Stimulated activated CD4-positive, alpha-beta T cell treated with anti-CD3 and anti-CD28 coated beads, TNF-alpha, amount 100 ng/mL, for 48 hours (primary cell): Measurements from ENCODE around the gene DLGAP1.
A peak's percentile ranks its signal among the peaks of the same experiment; 100 is the strongest.

ENCODE experiments used
- DNase-seq, 3 donors: peaks; one replicate each; pipeline ENCODE4 v3.0.0-alpha.2; 2020; ENCODE audit warnings: low read depth in 3 of 3

Gene DLGAP1

GRCh38 chr18:3995476-3996102 is 459.5 kb downstream of the DLGAP1 start:
- peak in 2 of 3 donors; percentile 29 to 48 for DNase-seq

DNA sequence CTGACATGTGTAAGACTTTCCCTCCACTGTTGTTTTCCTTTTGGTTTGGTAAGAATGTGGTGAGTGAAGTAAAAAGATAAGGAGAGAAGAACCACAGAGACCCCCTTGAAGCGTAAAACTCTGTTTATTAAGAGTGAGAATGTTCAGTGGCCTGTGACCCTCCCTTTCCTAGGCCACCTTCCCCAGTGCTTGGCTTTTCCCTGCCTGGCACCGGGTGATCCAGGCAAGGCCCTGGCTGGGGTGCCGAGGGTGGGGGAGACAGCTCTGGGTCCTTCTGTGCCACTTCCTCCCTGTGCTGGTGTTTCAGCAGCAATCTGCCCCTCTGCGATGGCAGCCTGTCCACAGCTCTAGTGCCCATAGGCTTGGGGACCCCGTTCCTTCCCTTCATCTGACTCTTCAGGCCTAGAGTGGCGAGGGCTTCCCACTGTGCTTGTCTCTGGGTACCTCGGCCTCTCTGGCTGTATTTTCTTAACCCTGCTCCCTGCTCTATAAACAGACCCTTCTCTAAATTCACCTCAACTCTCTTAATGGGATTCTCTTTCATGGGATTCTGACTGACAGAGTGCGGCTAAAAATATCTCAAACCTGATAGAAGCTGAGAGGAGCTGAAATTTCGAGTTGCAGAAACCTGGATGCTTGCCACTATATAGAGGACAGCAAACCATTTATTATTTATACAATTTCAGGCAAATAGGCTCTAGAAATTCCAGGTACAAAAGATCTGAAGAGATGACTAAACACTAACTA is 461.0 kb downstream of the DLGAP1 start:
- no peak for DNase-seq

GRCh38 chr18:3985664-3986063 is 469.4 kb downstream of the DLGAP1 start:
- DNase-seq = no peak

- DNase-seq = no peak
Observed at GRCh38 chr18:3985020-3985419, 470.1 kb downstream of the DLGAP1 start.

- DNase-seq = no peak
Observed at GRCh38 chr18:3984163-3984757, 470.8 kb downstream of the DLGAP1 start.

- no peak for DNase-seq
Observed at GRCh38 chr18:3983351-3983969, 471.6 kb downstream of the DLGAP1 start.

GRCh38 chr18:3982541-3982940 is 472.6 kb downstream of the DLGAP1 start:
- no peak for DNase-seq

- no peak for DNase-seq
Observed at GRCh38 chr18:3979024-3979423, 476.1 kb downstream of the DLGAP1 start.

DNA sequence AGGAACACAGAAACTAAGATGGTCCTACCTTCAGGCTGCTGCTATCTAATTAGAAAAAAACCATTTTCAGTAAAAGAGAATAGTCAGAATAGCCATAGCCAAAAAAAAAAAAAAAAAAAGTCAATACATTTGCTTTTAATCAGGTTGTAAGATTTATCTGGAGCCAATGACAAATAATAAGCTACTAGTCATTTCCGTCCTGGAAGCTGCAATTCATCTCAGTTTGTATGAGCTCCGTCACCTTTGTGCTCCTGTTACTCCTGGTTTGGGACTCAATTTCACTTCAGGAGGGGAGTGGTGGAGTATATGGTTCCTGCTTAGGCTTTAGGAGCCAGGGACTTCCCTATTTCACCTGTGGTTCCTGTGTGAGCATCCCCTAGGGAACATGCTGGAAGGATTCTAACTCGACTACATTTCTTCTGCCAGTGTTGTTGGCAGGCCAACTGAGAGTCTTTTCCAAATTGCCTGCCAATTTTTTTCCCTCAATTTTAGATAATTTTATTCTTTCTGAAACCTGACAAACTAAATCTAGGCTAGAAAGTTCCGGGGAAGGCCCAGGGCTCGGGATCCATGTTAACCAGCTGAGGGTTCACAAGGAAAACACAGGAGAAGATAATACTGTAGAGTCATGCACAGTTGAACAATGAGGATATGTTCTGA is 481.8 kb downstream of the DLGAP1 start:
- DNase-seq = no peak

- no peak for DNase-seq
Observed at GRCh38 chr18:3972291-3972930, 482.7 kb downstream of the DLGAP1 start.

DNA sequence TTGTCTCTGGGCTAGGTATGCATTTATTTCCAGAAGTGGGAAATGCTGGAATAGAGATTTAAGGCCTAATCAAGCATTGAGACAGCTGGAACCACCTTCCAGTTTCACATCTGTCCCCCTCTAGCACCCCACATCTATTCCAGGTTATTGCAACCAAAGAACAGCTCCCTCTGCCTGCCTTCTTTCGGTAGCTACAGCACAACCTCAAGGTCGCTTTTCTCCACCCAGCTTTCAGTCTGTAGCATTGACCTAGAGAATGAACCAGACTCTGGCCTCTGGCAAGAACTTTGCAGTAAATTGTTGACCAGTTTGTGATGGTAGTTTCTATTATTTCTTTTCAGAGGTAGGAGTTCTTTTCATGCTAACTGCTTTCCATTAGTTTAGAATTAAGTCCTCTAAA is 484.2 kb downstream of the DLGAP1 start:
- no peak for DNase-seq

- DNase-seq = no peak
Observed at GRCh38 chr18:3967359-3968180, 487.5 kb downstream of the DLGAP1 start.

DNA sequence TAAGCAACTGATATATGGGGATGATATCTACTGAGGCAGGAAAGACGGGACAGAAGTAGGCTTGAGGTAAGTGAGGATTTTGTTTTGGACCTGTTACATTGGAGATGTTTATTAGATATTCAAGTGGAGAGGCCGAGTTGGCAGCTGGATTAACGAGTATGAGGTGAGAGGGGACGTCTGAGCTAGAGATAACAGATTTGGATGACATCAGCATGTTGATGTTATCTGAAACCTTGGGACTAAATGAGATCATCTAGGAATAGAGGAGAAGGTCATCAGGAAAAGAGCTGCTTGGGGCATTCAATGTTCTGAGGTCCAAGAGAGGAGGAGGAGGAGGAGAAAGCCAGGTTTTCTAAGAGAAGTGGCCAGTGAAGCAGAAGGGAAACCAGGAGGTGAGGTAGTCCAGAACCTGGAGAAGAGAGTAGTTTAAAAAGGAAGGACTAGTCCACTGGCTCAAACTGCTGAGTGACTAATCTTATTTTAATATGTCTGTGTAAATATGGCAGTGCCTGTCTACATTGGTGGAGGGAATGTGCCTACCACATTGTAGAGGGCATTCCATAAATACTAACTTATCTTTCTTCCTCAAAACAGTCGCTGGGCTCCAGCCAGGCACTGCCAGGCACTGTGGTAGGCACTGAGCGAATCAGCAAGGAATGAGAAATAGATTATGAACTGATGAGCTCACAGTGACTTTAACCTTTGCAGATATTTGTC is 488.3 kb downstream of the DLGAP1 start:
- no peak for DNase-seq

DNA sequence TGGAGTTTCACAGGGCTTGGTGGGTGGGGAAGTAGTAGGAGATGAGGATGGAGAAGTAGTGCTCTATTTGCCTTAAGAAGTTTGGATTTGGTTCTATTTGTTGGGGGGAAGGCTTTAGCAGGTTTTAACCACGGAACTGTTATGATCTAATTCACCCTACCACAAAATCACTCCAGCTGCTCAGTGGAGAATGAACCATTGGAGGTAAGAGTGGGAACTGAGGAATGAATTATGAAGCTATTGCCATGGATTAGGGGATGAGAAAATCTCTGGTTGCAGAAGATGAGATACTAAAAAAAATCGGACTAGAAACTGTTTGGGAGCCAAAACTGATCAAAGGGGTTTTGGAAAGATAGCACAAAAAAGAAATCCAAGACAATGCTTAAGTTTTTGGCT is 488.9 kb downstream of the DLGAP1 start:
- no peak for DNase-seq

GRCh38 chr18:3960977-3961376 is 494.1 kb downstream of the DLGAP1 start:
- no peak for DNase-seq

DNA sequence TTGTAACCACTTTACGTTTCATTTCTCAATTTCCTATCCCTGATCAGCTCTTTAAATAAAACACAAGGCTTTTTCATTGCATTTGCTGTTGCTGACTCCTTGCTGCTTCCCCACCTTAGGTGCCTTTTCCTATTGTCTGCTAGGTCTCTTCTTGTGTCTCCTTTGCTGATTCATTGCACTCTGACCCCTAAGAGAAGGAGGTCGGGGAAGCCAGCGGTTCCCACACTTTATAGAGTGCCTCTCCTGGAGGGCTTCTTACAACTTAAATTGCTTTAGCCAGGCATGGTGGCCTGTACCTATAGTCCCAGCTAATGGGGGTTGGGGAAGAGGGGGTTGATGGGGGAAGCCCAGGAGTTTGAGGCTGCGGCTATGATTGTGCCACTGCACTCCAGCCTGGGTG is 495.0 kb downstream of the DLGAP1 start:
- DNase-seq = no peak

- no peak for DNase-seq
Observed at GRCh38 chr18:3952031-3952430, 503.1 kb downstream of the DLGAP1 start.

GRCh38 chr18:3950668-3951404 is 504.3 kb downstream of the DLGAP1 start:
- no peak for DNase-seq

- DNase-seq = no peak
Observed at GRCh38 chr18:3948958-3949357, 506.1 kb downstream of the DLGAP1 start.
